HG02973 (cell line): ENCODE results near the gene CAPZA2.
"Not testable (repeated sequence)": the region's sequence is repeated elsewhere in the genome, so short reads cannot be mapped to it uniquely, and the experiment has no call there.

Source experiments
- ATAC-seq: cut with Tn5 transposase; IDR thresholded peaks from one replicate; pipeline ENCODE4 v1.9.1; 2021; ENCODE audit warnings: moderate library complexity; ENCODE audit not compliant: unreplicated experiment

Gene CAPZA2

DNA sequence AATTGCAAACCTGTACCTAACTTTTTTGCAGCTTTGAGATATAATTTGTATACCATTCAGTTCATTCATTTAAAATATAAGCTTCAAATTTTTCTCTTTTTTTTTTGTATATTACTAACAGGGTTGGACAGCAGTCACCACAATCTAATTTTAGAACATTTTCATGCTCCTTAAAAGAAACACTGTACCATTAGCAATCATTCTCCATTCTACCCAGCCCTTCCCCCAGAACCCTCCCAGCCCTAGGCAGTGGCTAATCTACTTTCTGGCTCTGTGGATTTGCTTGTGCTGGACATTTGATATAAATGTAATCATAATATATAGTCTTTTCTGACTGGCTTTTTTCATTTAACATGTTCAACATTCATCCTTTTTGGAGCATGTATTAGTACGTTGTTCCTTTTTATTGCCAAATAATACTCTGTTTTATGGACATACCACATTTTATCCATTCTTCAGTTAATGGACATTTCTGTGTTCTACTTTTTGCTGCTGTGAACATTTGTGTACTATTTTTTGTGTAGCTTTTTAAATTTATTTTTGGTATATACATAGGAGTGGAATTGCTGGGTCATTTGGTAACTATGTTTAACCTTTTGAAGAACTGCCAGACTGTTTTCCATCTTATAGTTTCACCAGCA, 50.0 kb downstream of the CAPZA2 start:
- no peak for ATAC-seq

DNA sequence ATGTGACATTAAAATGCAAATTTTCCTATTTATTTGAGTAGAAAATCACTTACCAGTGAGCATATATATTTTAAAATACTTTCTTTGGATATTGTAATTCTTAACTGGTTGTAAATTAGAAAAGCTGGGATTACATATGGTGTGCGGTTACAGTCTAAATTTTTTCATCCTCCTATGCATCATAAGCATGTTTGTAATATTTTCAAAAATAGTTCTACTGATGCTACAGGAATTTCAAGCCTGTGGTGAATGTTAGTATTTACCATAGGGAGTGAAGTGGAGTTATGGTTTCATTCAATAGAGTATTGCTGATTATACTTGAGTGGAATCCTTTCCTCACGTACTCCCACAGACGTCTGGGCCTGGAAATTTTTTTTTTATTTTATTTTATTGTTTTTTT, 56.3 kb downstream of the CAPZA2 start:
- no peak for ATAC-seq

DNA sequence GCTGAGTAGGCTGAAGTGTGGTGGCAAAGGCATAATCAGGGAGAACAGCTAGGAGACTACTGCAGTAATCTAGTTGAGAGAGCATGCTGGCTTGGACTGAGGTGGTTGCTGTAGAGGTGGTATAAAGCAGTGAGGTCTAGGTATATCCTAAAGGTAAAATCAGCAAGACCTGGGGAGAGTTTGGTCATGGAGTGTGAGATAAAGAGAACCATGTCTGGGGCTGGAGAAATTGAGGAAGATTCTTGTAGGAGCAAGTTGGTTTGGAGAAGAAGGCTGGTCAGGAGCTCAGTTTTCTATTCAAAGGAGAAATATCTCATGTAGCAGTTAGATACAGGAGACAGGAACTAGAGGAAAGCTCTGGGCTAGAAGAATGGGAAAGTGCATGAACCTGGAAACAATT, 58.0 kb downstream of the CAPZA2 start:
- ATAC-seq: no peak

DNA sequence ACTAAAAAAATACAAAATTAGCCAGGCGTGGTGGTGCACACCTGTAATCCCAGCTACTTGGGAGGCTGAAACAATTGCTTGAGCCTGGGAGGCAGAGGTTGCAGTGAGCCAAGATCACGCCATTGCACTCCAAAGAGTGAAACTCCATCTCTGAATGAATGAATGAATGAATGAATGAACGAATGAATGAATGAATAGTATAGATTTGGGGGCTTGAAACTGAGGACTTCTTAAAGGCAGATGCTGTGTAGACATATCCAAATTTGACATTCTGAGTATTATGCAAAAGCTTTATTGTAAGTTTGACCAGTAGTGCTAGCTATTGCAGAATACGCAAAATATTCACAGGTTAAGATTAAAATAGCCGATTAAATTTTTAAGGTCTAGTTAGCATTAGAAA, 60.2 kb downstream of the CAPZA2 start:
- no peak for ATAC-seq

DNA sequence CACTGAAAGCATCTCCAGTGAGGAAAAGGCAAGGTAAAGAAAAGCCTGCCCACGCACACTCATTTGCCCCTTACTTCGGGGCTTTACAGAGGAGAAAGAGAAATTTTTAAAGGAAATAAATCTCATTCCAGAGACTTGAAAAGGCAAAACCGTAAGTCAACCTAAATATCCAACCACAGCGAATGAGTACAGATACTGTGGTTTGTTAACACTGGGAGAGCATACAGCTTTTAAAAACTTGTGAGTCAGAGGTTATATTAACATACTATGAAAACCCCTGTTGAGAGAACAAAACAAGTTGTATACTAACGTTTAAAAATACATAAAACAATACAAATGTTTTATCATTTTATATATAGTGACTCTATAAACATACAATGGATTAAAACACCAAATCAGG, 62.4 kb downstream of the CAPZA2 start:
- no peak for ATAC-seq

DNA sequence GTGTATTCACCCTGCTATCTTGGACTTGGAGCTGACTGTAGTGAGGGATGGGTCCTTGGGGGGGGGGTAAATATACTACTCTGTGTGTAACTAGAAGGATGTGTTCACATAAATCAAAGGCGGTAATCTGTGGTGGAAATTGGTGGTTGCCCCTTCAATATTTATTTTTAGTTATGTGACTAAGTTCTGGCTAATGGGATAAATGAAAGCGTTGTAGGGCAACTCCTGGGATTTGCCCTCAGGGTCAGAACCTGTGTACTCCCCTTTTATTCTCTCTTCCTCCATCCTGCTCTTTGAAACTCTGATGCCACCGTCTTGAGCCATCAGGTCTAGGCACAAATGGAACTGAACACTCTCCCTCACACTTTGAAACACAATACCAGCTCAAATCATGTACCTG, 66.6 kb downstream of the CAPZA2 start:
- ATAC-seq: no peak

DNA sequence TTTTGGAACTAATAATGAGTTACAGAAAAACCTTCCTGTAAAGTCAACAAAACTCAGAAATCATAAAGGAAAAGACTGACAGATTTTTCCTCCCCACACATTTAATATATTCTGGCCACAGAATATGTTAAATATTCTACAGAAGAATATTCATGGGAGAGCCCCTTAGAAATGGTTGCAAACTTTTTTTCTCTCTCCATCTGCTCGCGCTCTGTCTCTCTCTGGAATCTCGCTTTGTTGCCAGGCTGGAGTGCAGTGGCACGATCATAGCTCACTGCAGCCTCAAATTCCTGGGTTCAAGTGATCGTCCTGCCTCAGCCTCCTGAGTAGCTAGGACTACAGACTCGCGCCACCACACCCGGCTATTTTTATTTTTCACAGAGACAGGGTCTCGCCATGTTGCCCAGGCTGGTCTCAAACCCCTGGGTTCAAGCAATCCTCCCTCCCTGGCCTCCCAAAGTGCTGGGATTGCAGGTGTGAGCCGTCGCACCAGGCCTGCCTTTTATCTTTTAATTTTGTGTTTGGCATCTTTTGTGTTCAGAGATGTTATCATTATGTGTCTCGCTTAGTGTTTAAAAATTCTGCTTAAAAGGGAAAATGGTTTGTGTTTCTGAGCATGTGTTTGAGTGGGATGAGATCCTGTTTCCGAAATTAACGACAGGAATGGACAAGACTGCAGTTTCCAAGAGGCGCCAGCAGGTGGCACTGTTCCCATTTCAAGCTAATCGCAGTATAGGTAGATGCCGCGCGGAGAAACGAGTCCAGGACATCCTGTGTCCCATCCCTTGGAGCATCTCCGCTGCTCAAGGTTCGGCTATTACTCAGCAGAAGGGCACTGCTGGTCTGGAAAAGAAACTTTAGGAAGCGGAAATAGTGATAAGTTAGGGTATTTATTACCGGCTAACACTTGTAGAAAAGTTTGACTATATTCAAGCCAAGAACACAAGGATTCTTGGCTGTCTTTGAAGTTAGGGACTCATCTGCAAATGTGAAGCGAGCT, 67.8 kb downstream of the CAPZA2 start:
- ATAC-seq: peak; percentile 86

DNA sequence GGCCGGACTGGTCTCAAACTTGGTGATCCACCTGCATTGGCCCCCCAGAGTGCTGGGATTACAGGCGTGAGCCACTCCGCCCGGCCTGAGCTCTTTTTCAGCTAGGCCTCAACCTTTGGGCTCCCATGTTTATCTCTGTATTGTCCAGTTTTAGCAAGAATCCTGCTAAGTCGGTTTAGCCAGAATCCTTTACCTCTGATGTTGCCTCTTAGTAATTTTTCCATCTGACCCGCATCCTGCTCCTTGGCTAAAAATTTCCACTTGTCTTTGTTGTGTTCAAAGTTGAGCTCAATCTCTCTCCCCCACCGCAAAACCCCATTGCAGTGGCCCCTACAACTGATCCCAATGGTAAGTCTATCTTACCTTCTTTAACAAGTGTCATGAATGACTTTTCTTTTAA, 70.2 kb downstream of the CAPZA2 start:
- no peak for ATAC-seq

DNA sequence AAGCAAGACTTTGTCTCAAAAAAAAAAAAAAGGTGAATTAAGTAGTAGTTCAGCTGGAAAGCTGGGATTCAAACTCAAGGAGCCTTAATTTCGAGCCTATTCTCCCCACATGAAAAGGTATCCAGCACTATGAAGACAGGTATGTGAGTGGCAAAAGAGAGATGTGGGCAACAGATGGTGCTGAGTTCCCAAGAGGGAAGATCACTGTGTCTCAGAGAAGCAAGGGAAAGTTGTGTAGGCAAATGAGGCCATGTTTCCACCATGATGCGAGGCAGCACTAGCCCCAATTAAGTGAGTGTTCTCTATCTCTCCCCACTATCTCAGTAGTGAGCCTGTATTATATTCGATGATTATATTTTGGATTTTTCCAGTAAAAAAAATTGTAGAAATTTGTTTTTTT, 71.1 kb downstream of the CAPZA2 start:
- ATAC-seq: no peak

DNA sequence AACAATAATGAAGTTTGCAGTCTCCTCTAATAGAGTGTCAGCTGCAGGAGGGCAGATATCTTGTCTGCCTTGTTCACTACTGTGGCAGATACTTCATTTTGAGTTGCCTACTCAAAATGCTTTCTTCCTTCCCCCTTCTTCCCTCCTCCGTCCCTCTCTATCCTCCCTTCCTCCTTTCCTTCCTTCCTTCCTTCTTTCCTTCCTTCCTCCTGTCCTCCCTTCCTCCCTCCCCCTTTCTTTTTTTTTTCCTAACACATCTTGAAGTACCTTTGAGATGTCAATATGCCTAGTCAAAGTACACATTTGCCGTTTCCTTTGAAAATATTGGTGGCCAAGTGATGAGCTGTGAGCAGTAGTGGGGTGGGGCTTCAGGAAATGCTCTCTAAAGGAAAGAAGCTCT, 72.2 kb downstream of the CAPZA2 start:
- no peak for ATAC-seq

DNA sequence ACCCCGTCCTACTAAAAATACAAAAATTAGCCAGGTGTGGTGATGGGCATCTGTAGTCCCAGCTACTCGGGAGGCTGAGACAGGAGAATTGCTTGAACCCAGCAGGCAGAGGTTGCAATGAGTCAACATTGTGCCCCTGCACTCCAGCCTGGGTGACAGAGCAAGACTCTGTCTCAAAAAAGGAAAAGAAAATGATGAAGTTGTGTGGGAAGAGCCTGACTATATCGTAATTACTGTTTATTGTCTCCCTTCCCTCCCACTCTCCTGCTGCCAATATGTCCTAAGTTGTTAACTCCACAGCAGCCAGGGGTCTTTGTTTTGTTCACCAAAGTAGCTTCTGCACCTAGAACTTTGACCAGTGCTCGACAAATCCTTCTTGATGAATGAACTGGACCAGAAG, 74.5 kb downstream of the CAPZA2 start:
- not testable (repeated sequence) for ATAC-seq

DNA sequence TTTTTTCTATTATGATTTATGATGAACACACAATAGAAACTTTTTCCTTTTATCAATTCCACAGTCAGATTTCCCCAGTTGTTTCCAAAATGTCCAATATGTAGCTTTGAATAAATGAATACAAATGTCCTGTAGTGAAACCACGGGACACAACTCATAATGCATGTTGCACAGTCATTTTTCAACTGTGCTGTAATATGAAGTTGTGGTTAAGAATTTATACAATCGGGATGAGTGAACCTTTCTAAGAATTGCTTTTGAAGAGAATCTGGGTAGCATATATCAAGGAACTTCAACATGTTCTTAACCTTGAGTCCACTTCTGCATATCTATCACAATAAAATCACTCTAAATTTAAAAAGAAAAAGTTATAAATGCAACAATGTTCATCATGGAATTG, 76.3 kb downstream of the CAPZA2 start:
- no peak for ATAC-seq

DNA sequence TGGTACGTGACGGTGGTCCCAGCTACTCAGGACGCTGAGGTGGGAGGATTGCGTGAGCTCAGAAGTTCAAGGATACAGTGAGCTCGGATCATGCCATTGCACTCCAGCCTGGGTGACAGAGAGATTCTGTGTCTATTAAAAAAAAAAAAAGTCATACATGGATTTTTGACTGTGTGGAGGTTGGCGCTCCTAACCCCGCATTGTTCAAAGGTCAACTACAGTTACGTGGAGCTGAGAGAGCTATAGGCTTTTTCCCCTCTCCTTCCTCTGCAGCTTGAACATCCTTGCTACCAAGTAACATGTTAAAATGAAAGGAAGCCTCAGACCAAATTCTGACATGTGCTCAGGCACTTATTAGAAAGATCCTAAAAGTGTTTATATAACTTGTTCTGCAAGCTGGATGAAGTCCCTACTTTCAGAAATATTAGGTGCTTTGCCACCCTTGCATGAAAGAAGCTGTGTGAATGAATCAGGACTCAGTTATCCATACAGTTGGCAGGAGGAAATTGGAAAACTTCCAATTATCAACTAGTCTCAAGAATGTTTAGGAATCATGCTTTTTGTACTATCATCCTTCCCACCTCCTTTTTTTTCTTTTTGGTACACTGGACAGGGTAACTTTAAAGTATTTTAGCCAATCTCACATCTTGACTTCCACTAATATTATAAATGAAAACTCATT, 78.4 kb downstream of the CAPZA2 start:
- no peak for ATAC-seq

DNA sequence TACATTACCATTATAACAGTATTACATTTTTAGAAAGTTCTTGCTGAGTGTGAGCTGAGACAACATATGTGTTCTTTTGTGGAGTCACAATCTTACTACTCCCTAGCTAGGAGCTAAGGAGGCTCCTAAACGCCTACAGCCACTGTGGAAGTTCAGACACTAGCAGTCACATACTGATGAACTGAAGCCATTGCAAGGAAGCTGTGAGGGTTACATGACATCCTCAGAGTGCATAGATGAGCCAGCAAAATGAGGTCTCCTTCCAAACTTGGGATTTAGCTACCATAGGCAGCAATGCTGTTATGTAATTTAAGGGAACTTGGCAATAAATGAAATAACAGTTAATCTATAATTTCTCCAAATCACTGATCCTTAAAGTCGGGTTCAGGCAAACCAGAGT, 80.1 kb downstream of the CAPZA2 start:
- no peak for ATAC-seq

DNA sequence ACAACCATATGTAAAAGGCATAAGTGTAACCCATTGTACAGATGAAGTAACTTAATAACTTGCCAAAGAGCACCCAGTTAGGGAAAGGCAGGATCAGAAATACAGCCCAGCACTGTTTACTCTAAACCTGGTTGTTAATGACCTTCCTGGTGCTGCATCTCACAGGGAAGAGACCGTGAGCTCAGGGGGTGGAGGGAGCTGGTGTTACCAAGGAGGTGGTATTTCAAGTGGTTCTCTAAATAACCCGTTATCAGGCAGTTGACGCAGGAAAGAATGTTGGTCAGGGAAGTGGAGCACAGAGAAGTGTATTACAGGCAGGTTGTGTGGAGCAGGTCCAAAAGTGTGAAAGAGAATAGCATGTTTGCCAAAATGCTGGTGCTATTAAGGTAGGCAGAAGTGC, 86.5 kb downstream of the CAPZA2 start:
- ATAC-seq: no peak

DNA sequence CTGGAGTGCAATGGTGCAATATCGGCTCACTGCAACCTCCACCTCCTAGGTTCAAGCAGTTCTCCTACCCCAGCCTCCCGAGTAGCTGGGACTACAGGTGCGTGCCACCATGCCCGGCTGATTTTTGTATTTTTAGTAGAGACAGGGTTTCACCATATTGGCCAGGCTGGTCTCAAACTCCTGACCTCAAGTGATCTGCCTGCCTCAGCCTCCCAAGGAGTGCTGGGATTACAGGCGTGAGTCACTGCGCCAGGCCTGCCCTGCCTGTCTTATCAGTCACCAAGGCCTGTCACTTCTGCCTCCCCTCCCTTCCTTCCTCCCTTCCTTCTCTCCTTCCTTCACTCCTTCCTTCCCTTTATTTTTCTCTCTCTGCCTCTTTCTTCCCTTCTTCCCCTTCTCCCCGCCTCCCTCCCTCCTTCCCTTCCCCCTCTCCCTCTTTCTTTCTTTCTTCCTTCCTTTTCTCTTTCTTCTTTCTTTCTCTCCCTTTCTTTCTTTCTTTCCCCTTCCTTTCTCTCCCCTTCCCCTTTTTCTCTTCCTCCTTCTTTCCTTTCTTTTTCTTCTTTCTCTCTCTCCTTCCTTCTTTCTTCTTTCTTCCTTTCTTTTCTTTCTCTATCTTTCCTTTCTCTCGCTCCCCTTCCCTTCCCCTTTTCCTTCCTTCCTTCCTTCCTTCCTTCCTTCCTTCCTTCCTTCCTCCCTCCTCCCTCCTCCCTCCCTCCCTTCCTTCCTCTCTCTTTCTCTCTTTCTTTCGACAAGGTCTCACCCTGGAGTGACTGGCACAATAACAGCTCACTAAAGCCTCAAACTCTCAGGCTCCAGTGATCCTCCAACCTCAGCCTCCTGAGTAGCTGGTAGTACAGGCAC, 87.8 kb downstream of the CAPZA2 start:
- ATAC-seq: no peak

DNA sequence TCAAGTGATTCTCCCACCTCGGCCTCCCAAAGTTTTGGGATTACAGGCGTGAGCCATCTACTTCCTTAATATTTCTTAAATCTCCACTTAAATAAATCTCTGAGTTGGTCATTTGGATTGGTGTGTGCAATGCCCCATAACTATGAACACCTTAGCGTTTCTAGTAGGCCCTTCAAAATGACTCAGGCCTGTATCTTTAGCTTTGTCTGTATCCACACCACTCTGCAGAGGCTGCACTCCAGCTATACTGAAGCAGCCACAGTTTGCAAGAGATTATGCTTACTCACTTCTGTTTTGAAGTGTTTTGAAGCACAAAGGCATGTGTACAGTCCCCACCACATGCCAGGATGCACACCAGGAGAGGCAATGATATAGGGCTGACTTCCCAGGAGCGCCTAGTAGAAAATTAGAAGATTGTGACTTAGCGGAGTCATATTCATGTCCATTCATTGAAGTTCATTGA, 88.5 kb downstream of the CAPZA2 start:
- ATAC-seq: no peak

DNA sequence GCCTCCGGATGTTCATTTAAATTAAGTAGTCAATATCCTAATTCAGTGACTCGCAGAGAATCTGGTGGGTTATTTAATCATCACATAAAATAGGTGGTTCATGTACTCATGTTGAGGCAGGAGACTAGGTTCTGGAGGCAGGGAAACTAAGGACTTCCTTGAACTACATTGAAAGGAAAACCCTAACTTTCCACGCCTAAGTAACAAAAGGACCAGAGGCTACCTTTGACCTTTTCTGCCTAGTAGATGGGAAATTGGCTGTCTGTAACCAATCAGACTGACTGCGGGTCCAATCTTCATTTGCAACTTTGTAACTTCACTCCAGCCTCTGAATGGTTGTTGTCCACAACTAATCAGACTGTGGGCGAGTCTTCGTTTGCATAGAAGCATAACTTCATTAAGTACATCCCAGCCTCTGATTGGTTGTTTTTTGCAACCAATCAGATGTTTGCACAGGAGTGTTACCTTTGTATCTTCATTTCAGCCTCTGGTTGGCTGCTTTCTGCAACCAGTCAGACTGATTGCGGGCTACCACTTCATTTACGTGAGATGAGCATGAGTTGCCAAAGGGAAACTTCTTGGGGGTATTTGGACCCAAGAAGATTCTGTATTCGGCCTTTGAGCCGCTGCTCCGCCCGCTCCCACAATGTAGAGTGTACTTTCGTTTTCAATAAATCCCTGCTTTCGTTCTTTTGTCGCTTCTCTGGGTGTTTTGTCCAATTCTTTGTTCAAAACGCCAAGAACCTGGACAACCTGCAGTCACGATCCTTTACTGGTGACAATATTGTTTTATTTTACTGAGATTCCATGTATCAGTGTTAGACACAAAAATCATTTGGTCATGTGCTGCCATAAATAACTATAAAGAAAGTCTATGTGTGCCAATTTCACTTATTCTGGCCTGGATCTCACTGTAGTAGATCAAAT, 89.2 kb downstream of the CAPZA2 start:
- ATAC-seq: no peak

DNA sequence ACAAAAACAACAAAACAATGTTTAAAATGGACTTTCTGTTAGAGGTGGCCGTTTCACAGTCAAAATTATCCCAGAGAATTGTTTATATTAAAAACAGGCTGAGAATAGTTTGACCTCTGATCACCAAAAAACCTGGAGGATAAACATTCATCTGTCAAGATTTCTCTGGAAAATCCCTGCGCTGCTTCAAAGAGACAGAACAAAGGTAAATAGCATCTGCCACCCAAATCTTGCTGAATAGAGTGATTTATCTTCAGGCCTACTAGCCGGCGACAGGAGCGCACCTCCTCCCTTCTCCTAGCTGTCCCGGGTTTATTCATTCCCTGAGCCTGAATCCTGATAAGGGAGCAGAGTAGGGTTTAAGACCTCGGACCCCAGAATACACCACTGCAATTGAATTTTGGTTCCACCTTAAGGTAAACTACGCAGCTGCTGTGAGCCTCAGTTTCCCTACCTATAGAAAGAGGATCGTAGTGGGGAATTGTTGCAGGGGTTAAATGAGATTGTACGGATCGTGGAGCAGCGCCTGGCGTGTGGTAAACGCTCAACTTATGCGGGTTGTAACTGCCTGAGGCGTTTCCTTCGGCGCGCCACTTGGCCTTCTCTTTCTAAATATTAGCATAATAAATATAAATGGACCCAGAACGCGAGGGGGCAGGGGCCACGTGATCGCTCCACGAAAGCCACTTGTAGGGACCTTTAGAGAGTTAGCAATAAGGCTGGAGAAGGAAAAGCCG, 90.4 kb downstream of the CAPZA2 start:
- peak; percentile 15 for ATAC-seq
